HG02759 (cell line): ENCODE results near the gene RDH13.
A peak's percentile ranks its signal among the peaks of the same experiment; 100 is the strongest.

ENCODE experiments used
- ATAC-seq: cut with Tn5 transposase; IDR thresholded peaks from one replicate; pipeline ENCODE4 v1.9.1; 2021; ENCODE audit warnings: mild to moderate bottlenecking, moderate library complexity; ENCODE audit not compliant: unreplicated experiment

The RDH13 gene

GRCh38 chr19:55091955-55092354 lies 29.0 kb upstream of the RDH13 start:
- no peak for ATAC-seq

DNA sequence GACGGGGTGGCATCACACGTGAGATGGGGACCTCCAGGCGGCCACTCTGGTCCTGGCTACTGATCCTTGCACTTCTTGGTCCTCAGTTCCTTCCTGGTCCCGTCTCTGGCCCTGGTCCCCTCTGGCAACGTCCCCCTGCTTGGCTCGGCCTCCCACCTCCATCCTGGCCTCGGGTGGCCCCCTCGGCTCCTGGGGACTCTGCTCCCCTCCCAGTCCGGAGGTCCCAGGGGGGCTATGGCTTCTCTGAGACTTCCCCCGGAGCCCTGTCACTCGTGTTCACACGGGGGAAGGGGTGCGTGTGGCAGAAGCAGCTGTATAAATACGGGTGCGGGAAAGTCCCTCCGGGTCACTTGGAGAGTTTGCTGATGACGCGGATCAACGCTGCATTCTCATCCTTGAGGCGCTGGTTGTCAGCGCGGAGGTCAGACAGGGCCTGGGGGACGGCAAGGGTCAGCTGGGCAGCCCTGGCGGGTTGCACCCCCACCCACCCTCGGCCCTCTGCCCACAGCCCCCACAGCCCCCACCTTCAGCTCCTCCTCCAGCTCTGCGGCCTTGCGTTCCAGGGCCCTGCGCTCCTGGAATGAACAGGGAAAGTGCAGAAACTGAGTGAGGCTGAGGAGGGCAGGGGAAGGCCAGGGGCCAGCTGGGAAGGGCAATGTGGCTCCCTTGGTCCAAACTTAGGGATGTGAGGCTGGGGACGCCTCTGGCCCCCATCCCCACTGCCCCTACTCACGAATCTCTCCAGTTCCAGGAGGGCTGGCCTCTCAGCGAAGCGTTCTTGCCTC lies 28.4 kb upstream of the RDH13 start:
- no peak for ATAC-seq

DNA sequence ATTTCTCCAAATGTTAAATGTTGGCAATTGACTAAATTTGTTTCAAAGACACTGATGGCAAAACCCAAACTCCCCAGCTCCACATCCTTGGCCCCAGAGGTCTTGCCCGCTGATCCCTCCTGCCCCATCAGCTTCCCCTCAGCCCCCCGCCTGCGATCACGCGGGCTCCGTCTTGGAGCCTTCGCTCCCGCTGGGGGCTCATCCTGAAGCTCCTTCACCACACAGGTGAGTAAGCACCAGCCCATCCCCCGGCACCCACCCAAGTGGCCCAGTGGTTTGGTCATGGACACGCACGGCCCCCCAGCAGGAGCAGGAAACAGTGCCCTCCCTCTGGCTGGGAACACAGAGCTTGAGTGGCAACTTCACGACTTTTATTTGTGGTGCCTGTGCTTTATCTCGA lies 27.6 kb upstream of the RDH13 start:
- no peak for ATAC-seq

GRCh38 chr19:55089342-55089944 lies 26.5 kb upstream of the RDH13 start:
- no peak for ATAC-seq

DNA sequence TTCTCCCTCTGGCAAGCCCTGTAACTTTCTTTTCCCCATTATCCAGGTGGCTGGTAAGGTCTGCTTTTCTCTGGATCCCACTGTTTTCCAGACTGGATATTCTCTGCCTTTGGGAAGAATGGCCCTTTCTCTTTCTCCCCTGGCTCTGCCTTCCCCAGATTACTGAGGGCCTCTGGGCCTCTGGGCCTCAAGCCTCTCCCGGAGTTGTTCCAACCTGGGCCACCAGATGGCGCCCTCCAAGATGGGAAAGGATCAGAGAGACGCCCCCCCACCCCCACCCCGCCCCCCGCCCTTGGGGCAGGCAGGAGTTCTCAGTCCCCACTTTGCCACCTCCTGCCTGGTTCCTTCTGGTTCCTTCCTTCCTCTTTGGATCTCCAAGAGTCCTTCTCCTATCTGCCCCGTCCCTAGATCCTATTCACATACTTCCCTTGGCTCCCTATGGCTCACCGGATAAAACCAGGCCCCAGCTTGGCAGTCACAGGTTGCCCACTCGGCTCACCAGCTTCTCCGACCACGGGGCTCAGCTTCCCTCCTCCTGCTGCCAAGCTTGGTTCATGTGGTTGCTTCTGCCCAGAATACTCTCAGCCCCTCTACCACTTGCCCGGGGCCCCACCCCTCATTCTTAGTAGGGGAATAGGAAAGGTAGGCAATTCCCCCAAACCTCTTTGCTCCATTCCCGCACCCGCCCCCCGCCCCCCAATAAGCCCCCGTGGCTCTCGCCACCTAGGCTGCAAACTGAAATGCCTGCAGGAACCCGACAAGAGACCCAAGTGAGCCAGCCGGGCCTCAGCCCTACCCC lies 25.8 kb upstream of the RDH13 start:
- no peak for ATAC-seq

GRCh38 chr19:55088021-55088451 lies 25.1 kb upstream of the RDH13 start:
- ATAC-seq = no peak

- no peak for ATAC-seq
Measured at GRCh38 chr19:55087542-55087901, 24.6 kb upstream of the RDH13 start.

DNA sequence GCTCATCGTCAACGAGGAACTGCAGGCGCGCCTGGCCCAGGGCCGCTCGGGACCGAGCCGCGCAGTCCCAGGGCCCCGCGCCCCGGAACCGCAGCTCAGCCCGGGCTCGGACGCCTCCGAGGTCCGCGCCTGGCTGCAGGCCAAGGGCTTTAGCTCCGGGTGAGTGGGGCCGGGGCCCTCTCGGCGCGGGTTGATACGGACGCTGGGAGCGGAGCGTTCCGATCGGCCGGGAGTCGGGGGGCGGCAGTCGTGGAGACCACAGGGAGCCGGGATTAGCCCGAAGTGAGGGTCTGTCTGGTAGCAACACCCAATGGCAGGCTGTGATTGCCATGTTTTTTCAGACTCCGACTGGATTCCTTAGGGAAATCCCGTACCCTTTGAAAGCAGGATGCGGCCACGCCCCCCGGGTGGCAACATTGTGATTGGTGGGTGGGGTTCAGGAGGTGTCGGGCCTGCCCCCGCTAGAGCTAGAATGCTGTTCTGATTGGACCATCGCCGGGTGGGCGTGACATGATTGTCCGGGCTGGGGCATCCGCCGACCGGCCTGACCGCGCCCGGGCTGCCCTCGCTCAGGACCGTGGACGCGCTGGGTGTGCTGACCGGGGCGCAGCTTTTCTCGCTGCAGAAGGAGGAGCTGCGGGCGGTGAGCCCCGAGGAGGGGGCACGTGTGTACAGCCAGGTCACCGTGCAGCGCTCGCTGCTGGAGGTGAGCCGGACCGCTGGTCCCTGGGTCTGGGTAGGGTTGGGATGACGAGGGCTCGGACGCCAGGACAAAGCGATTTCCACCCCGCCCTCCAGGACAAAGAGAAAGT lies 24.0 kb upstream of the RDH13 start:
- ATAC-seq = no peak

DNA sequence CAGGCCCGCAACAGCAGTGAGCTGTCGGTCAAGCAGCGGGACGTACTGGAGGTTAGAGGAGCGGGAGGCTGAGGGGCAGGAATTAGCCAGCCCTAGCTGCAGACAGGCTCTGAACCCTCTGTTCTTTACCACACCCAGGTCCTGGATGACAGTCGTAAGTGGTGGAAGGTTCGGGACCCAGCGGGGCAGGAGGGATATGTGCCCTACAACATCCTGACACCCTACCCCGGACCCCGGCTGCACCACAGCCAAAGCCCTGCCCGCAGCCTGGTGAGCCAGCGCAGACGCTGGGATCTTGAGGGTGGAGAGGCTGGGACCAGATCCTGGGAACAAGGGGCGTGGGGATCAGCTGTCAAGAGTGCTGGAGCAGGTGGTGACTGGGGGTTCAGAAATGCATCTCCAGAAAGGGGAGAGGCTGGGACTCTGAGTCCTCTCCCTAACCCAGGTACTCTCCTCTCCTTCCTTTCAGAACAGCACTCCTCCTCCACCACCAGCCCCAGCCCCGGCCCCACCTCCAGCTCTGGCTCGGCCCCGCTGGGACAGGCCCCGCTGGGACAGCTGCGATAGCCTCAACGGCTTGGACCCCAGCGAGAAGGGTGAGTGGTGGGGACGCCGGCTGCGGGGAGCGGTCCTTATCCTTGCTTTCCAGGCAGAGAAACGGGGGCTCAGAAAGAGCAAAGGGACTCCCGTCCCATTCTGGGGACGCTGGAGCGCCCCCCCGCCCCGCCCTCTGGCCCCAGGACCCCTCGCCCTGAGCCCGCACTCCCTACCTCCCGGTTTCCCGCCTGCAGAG lies 23.2 kb upstream of the RDH13 start:
- no peak for ATAC-seq

DNA sequence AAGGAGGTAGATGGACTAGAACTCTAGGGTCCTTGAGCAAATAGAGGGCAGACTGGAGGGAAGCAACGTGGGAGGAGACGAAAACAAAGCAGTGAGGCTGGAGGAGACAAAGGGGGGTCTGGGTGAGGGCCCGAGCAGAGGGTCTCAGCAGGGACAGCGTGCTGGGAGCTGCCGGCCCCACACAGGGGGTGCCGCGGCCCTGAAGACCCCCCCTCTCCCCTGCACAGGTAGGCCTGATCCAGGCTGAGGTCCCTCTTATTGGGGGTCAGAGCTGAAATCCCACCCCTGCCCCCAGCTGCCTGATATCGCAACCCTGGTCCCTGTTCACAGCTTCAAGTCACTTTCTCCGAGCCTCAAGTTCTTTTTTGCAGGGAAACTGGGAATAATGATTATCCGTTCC lies 21.5 kb upstream of the RDH13 start:
- ATAC-seq = no peak

DNA sequence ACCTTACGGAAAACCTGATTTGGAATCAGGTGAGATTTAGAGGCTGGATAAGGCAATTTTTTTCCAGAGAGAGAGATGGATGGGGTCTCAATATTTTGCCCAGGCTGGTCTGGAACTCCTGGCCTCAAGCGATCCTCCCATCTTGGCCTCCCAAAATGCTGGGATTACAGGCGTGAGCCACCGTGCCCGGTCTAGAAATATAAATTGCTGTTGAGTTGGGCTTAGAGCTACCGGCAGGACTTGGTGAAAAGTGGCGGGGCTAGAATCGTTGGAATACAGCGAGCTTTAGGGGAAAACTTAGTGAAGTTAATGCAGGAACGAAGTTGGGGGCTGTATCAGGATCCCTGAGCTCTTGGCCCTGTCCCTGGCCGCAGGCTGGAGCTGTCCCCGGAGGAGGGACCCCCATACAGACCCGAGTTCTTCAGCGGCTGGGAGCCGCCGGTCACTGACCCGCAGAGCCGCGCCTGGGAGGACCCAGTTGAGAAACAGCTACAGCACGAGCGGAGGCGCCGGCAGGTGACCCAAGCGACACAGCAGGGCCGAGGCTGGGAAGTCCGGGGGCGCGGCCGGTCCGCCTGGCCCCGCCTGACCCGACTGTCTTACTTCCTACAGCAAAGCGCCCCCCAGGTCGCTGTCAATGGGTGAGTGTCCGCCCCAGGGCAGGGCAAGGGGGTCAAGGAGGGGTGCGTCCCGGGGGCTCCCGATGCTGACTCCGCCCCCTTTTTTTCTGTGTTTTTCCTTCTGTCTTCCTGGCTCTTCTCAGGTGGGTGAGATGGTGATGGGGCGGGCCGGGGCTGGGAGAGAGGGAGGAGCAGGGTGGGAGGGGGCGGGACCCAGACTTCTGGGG lies 20.3 kb upstream of the RDH13 start:
- ATAC-seq = no peak

- ATAC-seq = no peak
Measured at GRCh38 chr19:55082020-55082851, 19.3 kb upstream of the RDH13 start.

GRCh38 chr19:55081770-55082019 lies 18.7 kb upstream of the RDH13 start:
- no peak for ATAC-seq

- peak; percentile 74 for ATAC-seq
Measured at GRCh38 chr19:55080968-55081769, 18.2 kb upstream of the RDH13 start.

DNA sequence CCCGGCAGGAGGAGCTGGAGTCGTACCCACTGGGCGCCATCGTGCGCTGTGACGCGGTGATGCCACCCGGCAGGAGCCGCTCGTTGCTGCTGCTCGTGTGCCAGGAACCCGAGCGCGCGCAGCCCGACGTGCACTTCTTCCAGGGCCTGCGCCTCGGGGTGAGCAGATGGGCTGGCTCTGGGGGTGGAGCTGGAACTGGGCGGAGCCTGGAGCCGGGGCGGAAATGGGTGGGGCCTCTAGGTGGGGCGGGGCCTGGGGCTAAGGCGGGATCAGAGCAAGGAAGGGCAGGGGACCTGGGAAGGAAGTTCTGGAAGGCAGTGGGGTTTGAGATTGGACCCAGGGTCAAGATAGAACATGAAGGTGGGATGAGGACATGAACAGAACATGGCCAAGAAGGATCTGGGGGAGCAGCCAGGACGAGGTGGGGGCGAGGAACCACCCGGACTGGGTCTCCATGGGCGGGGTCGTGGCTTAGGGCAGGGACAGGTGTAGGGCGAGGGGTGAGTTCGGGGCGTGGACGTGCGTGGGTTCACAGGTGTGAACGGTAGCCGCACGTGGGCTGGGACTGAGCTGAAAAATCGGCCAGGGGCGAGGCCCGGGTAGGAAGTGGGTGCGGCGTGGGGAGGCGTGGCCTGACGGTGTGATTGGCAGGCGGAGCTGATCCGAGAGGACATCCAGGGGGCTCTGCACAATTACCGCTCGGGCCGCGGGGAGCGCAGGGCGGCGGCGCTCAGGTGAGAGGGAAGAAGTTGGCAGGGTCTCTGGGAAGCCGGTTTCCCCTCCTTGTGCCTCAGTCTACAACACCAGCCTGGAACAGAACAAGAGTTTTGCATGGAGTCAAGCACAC lies 17.4 kb upstream of the RDH13 start:
- peak; percentile 47 for ATAC-seq

DNA sequence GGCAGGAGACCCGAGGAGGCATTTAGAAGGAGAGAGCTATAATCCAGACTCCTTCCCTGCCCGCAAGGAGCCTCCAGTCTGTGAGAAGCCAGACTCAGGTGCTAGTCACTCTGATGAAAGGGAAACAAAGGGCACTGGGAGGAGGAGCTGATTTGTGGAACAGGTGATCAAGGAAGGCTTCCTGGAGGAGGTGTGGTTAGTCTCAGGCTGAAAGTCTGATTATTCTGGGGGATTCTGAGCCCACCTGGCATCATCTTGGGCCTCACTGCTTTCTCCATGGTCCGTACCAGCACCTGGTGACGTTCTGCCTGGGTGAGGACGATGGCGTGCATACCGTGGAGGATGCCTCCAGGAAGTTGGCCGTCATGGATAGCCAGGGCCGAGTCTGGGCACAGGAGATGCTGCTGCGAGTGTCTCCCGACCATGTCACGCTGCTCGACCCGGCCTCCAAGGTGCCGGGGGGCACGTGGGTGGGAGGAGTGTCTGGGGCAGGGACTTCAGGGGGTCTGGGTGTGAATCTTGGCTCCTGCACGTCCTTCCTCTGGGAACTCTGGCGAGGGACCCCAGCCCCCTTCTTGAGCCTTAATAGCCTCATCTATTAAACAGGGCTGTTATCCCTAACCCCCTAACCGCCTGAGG lies 16.6 kb upstream of the RDH13 start:
- ATAC-seq = no peak

GRCh38 chr19:55078996-55079395 lies 16.0 kb upstream of the RDH13 start:
- ATAC-seq = no peak
